AG04449 (cell line): ENCODE measurements around the gene ATG13.

Experiments used
- CTCF ChIA-PET: fragments of 350-600 bp; formaldehyde crosslinking; extraction: SDS; loops from one replicate; lab custom pipeline; 2021; ENCODE audit warnings: antibody characterized with exemption; lab: Yijun Ruan, JAX
- POLR2A ChIA-PET: fragments of 400-600, 350-600 bp; formaldehyde crosslinking; extraction: SDS; loops from one replicate; lab custom pipeline; 2020; ENCODE audit warnings: antibody characterized with exemption, inconsistent platforms; lab: Yijun Ruan, JAX
- DNase-seq: peaks from one replicate; pipeline ENCODE4 v3.0.0-alpha.2; 2010; ENCODE audit warnings: low read depth, low spot score
- H3K4me3 ChIP-seq: 2 replicates; pipeline ENCODE4 v1.5.1; 2011; ENCODE audit warnings: low read depth, mild to moderate bottlenecking, control low read depth, low read length
- TF ChIP-seq, protein P1 (sequence below): IDR thresholded peaks from one replicate; pipeline ENCODE4 v1.5.1; 2011; ENCODE audit warnings: mild to moderate bottlenecking, moderate library complexity, low read length, control low read depth, inconsistent platforms; ENCODE audit not compliant: insufficient read depth; ENCODE audit errors: missing control alignments

Gene ATG13

DNA sequence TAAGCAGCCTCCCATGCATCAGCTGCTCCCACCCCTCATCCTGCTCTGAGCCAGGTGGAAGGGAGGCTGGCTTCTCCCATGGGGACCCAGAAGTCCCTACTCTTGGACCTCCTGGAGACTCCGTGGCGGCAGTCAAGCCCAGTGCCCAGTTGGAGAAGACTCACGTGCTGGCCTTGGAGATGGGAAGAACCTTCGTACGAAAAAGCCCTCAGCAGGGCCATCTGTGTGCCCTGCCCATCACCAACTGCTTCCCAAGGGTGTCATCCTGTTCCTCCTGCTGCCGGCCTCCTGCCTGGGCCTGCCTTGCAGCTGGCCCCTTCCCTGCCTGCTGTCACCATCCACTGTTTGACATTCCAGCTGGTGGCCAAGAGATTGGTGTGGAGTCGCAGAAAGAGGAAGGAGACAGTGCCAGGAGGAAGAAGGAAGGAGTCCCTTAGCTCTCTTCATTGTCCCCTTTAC is 55.1 kb downstream of the ATG13 start:
- TF ChIP-seq, protein P1, sequence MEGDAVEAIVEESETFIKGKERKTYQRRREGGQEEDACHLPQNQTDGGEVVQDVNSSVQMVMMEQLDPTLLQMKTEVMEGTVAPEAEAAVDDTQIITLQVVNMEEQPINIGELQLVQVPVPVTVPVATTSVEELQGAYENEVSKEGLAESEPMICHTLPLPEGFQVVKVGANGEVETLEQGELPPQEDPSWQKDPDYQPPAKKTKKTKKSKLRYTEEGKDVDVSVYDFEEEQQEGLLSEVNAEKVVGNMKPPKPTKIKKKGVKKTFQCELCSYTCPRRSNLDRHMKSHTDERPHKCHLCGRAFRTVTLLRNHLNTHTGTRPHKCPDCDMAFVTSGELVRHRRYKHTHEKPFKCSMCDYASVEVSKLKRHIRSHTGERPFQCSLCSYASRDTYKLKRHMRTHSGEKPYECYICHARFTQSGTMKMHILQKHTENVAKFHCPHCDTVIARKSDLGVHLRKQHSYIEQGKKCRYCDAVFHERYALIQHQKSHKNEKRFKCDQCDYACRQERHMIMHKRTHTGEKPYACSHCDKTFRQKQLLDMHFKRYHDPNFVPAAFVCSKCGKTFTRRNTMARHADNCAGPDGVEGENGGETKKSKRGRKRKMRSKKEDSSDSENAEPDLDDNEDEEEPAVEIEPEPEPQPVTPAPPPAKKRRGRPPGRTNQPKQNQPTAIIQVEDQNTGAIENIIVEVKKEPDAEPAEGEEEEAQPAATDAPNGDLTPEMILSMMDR = no peak
- DNase-seq = no peak
- CTCF ChIA-PET = interaction anchor here (1.1 to 2.3 kb wide), 4 partner anchors 9 to 23 kb away, joined by 4 to 7 read pairs (median 4); no protein-coding TSS in a partner anchor
- H3K4me3 ChIP-seq = no peak overlapping the region
- POLR2A ChIA-PET = no interaction called here

GRCh38 chr11:46673713-46674462 is 56.5 kb downstream of the ATG13 start:
- ChIA-PET POLR2A (interaction anchor here (0.6 kb wide), 1 partner anchor 111 kb away, joined by 4 read pairs; no protein-coding TSS in a partner anchor), CTCF (interaction anchor here (1.0 to 1.8 kb wide), 4 partner anchors 10 to 290 kb away, joined by 3 to 5 read pairs (median 4); no protein-coding TSS in a partner anchor)
- no peak overlapping the region for H3K4me3 ChIP-seq

DNA sequence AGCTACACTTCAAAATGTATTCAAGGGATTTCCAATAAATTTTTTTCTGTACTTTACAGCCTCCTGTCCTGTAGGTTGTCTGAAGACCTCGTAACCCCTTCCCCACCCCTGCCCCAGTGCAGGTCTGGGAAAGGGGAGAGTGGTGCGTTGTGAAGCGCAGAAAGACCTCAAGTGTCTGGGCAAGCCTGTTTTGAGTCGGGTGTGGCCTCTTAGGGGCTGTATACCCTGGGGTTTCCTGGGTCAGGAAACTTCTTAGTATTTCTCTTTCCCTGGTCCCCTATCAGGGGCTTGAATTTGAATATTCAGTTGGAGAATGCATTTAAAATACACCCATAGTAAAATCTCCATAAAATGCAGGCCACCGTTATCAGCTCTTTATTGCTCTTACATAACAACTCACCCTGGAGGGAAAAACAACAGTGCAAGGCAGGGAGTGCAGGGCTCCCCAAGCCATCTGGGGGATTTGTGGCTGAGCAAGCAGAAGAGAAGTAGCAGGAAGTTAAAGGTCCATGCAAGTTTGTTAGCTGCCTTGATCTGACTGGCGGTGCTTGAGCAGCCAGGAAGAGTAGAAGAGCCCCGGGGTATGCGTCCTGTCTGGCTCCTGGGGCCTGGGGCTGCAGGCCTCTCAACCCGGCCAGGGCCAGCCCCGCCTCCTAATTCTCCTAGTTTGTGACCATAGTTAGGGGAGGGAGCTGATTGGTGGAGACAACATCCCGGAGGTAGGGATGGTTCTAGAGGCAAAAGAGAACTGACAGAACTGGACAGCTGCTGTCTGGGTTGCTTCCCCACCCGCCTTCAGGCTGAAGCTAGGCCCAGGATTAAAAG is 57.3 kb downstream of the ATG13 start:
- DNase-seq = no peak
- TF ChIP-seq, protein P1 = no peak
- no peak overlapping the region for H3K4me3 ChIP-seq
- ChIA-PET CTCF (interaction anchor here (0.7 to 1.8 kb wide), 6 partner anchors 9 to 291 kb away, joined by 3 to 5 read pairs (median 4); no protein-coding TSS in a partner anchor), POLR2A (interaction anchor here (0.5 to 1.1 kb wide), 3 partner anchors 17 to 32 kb away, joined by 3 to 6 read pairs (median 3); no protein-coding TSS in a partner anchor)

More at GRCh38 chr11:46673713-46674462, 56.5 kb downstream of the ATG13 start:
- TF ChIP-seq, protein P1 = no peak
- no peak for DNase-seq

GRCh38 chr11:46675288-46675851 is 58.0 kb downstream of the ATG13 start:
- ChIA-PET POLR2A (interaction anchor here (0.5 to 1.1 kb wide), 4 partner anchors 17 to 279 kb away, joined by 3 to 6 read pairs (median 4); no protein-coding TSS in a partner anchor), CTCF (interaction anchor here (1.6 to 1.8 kb wide), 2 partner anchors 12 to 20 kb away, joined by 3 to 4 read pairs; no protein-coding TSS in a partner anchor)

GRCh38 chr11:46675949-46676348 is 58.6 kb downstream of the ATG13 start:
- DNase-seq = no peak
- no peak overlapping the region for H3K4me3 ChIP-seq
- ChIA-PET POLR2A (interaction anchor here (0.7 to 1.1 kb wide), 2 partner anchors 31 to 280 kb away, joined by 3 to 4 read pairs; no protein-coding TSS in a partner anchor), CTCF (interaction anchor here (1.6 kb wide), 1 partner anchor 13 kb away, joined by 4 read pairs; no protein-coding TSS in a partner anchor)
- TF ChIP-seq, protein P1 = no peak

More at GRCh38 chr11:46675288-46675851, 58.0 kb downstream of the ATG13 start:
- TF ChIP-seq, protein P1 = no peak
- H3K4me3 ChIP-seq = no peak overlapping the region
- no peak for DNase-seq
